Fibroblast of lung (primary cell): ENCODE measurements around the gene CCDC3.

Experiments used
- CTCF ChIP-seq, 2 donors: IDR thresholded peaks in 1 of 2; conservative IDR thresholded peaks in 1 of 2; 1 replicate in 1 of 2; 2 replicates in 1 of 2; pipeline ENCODE4 v1.5.1; 2011 to 2012; ENCODE audit warnings: low read length in 2 of 2, control low read depth in 1 of 2, inconsistent platforms in 1 of 2, low read depth in 1 of 2, mild to moderate bottlenecking in 1 of 2
- EZH2 ChIP-seq: IDR thresholded peaks from 2 replicates; pipeline ENCODE4 v1.5.1; 2012; ENCODE audit warnings: low read length, control low read depth, mild to moderate bottlenecking; ENCODE audit errors: missing control alignments

GRCh38 chr10:12973149-12973718 is 28.3 kb downstream of the CCDC3 start:
- TF ChIP-seq CTCF (conservative IDR thresholded peaks at IDR 0.05 in 1 of 2, IDR thresholded peaks at IDR 0.05 in 1 of 2; ENCODE audit: low read depth in 1 of 2, low read length in 2 of 2) = no peak
- TF ChIP-seq EZH2 = no peak
